Stimulated activated CD4-positive, alpha-beta T cell treated with anti-CD3 and anti-CD28 coated beads, Interleukin-4, amount 100 ng/mL, for 24 hours (primary cell): Measurements from ENCODE around the gene UQCR11.
A peak's percentile ranks its signal among the peaks of the same experiment; 100 is the strongest.
"Not testable (repeated sequence)": the region's sequence is repeated elsewhere in the genome, so short reads cannot be mapped to it uniquely, and the experiment has no call there.

ENCODE experiments used
- DNase-seq: peaks from one replicate; pipeline ENCODE4 v3.0.0-alpha.2; 2020

Gene UQCR11

DNA sequence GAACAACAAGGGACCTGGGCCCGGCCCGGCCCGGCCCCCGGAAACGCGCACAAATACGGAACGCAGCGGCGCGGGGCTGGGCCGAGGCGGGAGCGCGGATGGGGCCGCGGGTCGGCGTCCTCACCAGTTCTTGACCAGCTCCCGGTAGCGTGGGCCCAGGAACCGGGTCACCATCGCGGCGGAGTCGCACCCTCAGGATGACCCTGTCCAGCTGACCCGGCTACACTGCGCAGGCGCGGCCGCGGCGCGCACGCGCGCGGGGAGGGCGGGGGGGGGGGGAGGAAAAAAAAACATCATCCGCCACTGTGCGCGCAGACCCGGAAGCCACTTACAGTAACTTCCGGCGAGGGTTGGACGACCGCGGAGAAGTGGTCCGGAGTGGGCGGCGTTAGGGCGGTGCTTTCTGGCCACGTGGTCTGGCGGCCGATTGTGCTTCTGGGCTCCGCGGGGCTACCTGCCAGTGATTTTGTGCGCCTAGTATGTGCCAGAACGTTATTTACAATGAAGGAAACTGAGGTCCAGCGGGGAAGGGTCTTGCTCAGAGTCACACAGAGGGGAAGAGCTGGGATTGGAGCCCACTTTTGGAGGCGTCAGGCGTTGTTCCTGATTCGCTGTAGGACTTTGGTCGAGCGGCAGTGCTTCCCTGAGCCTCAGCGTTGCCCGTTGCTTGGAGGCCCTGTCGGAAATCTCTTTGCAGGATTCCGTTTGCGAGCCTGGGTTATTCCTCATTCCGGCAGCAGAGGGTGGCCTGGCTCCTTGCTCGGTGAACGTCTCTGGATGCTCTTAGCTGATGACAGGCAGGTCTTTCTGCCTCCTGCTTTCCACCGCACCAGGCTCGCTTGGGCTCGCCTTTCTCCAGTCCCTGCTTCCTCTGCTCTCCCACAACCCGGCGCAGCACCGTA is at the start of gene UQCR11:
Gene UQCR11, minus strand, starts transcription at position 227 of the 902 bp plus-strand sequence. Its CDS starts 53 bp downstream, at position 174.
- DNase-seq: peak; percentile 94

DNA sequence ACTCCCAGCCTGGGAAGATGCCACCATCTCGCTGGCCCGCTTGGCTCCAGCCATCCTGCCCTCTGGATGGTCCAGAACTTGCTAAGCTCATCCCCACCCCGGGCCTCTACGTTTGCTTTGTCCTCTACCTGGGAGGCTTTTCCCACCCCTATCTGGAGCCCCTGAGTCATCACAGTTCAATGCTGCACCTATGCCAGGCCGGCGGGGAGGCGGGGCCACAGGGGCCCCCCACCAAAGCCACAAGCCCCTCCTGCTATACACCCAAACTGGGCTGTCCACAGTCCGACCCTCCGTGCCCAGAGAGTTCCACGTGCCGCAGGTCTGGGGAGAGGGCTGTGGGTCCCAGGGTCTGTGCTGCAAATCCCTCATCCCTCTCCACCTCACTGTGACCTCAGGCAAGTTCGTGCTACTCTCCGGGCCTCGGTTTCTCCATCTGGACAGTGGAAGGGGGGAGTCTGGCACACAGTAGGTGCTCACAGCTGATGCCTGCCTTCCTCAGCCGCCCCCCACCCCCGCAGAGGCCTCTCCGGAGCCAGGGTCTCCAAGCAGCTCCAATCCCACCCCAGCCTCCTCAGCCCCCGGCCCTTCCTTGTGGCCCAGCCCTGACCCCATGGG is 49.0 kb upstream of the UQCR11 start:
- no peak for DNase-seq

DNA sequence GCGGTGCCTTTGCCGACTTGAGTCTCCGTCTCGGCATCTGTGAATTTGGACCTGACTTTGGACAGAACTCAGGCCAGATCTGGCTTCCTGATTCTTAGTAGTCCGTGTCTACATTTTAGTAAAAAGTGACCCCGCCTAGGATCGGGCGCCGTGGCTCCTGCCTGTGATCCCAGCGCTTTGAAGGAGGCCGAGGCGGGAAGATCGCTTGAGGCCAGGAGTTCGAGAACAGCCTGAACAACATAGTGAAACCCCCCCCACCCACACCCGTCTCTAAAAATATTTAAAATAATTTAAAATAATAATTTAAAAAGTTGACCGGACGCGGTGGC is 48.0 kb upstream of the UQCR11 start:
- no peak for DNase-seq

DNA sequence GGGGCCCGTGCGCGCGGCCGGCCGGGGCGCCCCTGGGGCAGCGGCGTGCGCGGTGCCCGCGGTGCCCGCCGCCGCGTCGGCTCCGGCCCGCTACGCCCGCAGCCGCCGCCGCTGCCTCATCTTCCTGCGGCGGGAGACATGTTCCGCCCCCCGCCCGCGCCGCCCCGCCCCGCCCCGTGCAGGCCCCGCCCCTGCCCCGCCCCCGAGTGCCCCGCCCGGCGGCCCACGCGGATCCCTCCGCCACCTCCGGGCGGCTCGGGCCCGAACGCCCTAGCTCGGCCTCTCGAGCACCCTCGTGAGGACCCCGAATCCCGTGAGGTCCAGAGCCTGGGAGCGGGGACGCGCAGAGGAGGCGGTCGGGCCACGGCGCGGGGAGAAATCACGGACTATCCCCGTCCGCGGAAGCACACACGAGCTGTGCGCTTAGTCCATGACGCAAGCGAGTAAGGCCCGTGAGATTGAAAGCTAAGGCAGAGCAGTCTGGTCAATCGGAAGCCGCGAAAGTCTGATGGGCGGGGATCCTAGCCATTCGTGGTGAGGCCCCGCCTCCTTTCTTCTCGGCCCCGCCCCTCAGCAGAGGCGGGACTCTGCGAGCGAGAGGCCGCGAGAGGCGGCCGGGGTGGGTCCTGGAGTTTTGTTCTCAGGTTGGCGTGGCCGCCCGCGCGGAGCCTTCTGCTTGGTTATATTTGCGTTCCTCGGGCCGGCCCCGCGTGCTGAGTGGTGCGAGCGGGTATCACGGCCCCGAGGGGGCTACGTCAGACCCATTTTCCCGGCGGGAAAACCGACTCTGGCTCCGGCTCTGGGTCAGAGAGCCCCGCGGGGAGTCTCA is 47.4 kb upstream of the UQCR11 start, which contains the start of gene TCF3:
Gene TCF3, minus strand, starts transcription at position 145 of the 829 bp plus-strand sequence. CDS start 2,367 bp downstream, outside the sequence.
- peak; percentile 98 for DNase-seq

DNA sequence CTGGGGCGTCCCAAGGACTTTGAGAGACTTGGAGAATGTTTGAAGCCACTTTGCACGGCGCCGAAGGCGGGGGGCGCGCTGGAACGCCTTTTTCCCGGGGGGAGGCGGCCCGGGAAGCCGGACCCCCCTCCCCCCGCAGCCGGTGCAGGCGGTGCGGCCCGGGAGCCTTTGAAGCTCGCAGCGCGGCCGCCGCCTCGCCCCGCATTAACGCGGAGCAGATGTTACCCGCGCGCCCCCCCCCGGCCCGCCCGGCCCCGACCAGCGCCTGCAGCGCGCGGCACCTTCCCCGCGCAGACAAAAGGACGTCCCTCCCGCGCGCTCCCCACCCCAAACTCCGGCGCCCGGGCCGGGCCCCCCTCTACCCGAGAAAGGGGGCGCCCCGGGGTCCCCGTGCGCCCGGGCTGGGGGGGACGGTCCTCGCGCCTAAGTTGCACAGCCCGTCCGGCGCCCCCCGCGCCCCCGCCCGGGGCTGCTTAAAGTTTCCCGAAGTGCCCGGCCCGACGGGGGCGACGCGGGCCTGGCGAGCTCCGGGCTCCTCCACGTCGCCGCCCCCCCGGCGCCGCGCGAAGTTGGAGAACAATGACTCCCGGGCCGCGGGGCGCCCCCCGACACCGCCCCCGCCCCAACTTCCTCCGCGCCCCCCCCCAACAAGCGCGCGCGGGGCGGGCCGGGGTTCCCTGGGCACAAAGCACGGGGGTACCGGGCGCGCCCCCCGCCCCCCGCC is 46.5 kb upstream of the UQCR11 start:
- peak; percentile 41 for DNase-seq

DNA sequence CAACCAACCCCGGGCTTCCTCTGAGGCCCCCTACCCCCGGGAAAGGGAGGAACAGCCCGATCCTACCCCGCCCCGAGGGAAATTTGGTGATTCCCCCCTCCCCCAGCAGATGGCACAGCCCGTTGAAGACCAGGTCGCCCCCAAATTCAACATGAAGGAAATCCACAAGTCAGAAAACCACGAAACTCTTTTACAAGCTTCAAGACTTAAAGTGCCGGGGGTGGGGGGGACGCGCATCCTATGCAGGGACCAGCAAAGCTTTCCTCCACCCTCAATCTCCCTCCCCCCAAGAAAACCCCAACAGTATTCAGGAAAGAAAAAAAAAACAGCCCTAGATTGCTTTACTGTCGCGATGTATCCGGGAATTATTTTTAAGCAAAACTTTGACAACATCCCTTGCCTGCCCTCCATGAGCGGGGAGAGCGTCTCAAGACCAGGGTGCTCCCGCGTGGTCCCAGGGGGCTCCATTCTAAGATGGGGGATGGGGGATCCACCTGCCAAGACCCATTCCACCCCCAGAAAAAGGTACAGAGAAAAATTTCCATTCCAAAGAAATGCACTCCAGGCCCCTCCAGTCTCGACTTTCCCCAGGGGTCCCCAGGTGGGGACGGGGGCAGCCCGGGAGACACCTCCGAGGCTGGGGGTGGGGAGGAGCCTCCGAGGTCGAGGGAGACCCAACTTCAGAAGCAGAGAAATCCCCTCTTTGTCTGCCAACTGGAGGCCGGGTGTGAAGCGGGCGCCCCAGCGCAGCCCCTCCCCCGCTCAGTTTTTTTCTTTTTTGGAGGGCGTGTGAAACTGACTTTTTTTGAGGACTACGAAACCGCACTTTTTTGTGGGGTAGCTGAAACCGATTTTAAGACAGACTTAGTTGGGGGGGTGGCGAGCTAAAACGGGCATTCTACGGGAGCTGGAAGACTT is 45.6 kb upstream of the UQCR11 start:
- DNase-seq: peak; percentile 60

DNA sequence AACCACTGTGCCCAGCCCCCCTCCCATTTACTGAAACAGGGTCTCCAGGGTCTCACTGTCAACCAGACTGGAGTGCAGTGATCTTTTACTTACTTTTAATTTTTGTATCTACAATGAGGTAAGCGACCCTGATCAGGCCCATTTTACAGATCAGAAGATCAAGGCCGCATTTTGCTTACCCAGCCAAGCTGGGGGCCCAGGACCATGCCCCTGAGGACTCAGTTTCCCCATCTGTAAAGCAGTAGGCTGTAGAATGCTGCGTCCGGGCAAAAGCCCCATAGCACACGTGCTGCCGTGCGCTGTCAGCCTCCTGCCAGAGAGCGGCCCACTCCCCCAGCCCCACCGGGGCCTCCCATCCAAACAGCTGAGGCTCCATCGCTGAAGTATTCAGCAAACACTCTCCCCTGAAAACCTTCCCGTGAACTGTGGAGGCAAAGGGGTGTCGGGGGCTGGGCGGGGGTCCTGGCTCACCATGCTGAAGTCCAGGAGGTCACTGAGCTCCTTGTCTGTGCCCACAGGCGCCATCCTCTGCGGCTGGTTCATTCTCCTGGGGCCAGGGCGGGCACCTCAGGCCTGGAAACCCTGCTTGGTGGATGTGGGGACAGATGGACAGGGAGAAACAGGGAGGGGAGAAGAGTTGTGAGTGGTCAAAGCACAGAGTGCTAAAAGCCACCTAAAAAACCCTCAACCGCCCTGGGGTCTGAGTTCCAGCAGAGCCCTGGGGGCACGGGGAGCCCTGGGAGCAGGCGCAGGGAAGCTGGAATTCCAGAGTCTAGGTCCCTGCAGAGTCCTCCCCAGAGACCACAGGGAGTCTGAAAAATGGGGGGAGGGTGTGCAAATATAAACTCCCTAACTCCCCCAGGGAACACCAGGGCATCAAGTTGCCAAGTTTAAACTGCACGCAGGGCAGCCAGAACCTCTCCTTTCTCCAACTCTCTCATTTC is 44.7 kb upstream of the UQCR11 start:
- no peak for DNase-seq

DNA sequence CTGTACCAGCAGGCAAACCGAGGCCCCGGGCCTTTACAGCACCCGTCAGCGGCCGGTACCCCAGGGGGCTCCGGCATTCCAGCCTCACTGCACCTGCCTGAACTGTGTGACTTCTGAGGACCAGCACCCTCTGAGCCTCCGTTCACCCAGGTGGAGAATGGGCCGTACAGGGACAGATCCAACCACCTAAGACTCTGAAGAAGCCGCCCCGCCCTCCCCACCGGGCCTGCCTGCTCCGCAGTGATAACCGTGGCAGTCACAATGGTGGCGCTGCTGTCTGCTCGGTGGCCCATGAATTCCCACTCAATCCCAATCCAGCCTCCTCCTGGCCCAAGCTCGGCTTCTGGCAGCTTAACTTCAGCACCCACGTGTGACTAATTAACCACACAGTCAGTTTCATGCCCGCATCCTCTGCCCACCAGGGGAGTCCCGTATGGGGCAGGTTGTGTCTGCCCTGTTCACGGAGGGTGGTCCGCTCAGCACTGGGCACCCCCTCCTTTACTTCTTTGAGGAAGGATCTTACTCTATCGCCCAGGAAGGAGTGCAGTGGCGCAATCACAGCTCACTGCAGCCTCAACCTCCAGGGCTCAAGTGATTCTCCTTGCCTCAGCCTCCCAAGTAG is 43.8 kb upstream of the UQCR11 start:
- DNase-seq: peak; percentile 24

DNA sequence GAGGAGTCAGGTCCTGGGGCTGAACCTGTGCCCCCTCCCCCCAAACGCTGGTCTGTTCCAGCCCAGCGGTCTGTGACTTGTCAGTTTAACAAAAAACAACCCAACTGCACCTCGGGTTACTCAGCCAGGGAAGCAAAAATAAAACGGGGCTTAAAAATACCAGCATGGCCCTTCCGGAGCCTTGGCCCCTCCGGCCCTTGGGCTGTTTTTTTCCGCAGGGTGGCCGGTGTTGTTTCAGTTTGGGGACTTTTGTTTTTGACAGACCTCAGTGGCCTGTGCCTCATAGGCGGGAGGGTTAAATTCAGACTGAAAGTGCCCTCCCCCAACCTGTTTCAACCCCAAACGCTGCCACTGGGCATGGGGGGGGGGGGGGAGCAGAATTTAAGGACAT is 43.2 kb upstream of the UQCR11 start:
- no peak for DNase-seq

DNA sequence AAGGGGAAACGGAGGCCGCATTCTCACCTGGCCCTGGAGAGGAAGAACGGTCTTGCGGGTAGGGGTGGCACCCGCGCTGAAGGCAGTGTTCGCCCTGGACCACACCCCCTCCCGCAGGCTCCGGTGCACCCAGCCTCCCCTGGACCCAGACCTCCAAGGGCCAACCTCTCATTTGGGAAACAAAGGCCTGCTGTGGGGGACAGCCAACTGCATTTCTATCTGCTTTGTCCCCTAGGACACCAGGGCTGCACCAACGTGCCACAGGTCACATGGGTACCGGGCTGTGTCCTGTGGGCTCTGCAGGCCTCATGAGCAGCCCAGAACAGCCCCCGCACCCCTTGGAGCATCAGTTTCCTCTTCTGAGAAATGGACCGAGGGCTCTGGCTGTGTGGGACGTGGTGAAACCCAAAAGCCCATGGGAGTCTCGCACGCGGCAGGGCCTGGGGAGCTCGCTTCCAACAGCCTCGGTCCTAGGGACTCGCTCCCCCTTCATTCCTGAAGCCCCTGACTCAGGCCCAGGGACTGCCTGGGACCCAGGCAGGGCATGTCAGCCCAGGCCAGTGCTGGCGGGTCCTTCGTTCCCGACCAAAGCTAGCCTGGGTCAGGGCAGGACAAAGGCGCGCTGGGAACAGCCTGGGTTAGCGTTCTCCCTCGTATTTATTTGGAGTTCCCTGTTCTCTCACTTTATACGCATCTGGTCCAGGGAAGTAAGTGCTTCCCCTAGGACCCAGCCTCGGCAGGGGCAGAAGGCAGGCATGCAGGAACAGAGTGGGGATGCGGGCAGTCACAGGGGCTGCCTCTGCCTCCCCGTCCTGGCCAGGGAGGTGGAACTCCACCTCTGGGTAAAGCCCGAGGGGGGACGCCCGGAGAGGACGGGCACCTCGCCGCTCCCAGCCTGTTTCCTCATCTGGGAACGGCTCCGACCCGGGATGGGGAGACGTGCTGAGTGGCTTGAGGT is 42.5 kb upstream of the UQCR11 start:
- no peak for DNase-seq

DNA sequence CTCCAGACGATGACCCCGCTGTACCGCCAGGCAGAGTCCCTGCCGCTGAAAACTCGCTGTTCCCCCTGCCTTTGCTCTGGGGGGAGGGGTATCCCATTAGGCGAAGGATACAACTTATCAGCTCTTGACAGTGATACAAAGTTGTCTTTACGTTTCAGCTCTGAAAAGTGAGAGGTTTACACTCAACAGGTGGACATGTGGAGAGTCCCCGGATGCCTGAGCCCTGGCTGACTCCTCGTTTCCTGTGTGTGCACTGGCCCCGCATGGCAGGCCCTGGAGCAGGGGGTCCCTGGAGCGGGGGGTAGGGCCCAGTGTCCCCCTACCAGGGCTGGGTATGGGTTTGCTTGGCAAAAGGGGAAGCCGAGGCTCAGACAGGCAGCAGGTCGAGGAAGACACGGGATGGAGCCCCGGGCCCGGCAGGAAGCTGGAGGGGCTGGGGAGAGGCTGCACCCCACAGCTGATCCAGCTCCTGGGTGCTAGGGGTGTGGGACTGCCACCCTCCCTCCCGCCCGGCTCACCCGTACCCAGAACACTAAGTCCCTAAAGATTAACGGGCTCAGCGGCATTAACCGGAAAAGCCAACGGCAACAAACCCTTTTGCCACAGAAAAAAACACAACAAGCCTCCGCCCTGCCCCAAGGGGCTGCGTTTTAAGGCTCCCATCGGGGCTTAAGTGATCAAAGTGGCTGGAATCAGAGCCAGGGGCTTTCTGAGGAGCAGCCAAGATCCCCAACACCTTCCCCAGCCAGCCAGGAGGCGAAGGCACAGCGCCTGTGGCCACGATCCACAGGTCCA is 41.6 kb upstream of the UQCR11 start:
- DNase-seq: no peak

DNA sequence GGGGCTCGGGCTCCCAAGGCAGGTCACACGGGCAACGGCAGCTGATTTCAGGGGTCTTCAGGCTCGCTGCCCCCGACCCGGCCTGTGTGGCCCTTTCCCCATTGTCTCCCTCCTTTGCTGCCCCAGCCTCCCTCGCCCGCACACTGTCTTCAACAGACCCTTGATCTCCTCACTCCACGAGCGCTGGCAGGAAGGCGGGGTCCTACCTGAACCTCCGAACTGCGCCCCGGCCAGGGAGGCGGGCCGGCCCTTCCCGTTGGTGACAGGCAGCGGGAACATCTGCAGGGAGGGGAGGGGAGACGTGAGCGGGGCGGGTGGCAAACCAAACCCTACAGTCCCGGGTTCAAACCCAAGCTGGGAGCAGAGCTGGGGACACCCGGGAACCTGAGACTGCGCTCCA is 40.9 kb upstream of the UQCR11 start:
- DNase-seq: no peak

DNA sequence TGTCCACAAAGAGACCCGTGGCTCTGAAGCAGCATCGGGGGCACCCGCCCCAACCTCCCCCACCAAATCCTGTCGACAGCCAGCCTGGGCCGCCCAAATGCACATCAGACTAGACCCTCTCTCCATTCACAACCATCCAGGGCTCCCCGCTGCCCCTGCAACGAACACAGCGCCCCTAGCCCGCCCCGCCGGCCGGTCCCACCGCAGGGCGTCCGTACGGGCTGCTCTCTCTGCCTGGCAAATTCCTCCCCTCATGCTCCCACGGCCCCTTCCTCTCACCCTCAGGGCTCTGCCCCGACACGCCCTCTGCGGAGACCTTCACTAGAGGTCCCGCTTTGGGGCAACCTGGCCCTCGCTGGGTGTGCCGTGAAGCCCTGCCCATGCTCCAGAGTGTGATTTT is 40.0 kb upstream of the UQCR11 start:
- no peak for DNase-seq

DNA sequence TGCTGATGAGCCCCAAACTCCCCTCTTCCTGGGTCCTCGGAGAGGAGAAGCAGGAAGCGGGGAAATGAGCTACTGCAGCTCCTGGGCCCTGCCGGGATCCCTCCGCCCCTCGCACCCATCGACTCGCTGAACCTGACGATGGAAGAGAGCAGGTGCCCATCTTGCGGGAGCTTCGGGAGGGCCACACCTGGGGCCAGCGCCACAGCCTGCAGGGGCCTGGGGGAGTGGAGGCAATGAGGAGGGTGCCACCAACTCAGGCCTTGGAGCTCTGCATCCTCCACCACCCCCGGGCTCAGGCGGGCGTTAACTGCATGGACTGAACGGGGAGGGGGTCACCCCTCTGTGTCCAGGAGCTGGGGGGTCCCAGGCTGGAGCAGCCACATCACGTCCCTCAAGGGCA is 38.8 kb upstream of the UQCR11 start:
- no peak for DNase-seq

DNA sequence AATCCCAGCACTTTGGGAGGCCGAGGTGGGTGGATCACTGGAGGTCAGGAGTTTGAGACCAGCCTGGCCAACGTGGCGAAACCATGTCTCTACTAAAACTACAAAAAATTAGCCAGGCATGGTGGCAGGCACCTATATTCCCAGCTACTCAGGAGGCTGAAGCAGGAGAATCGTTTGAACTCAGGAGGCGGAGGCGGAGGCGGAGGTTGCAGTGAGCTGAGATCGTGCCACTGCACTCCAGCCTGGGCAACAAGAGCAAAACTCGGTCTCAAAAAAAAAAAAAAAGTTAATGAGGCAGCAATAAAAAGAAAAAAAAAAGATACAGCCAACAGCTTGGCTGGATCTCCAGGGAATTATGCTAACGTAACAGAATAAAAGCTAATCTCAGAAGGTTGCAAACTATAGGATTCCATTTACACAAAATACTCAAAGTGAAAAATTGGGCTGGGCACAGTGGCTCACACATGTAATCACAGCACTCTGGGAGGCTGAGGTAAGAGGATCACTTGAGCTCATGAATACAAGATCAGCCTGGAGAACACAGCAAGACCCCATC is 35.7 kb upstream of the UQCR11 start:
- not testable (repeated sequence) for DNase-seq

DNA sequence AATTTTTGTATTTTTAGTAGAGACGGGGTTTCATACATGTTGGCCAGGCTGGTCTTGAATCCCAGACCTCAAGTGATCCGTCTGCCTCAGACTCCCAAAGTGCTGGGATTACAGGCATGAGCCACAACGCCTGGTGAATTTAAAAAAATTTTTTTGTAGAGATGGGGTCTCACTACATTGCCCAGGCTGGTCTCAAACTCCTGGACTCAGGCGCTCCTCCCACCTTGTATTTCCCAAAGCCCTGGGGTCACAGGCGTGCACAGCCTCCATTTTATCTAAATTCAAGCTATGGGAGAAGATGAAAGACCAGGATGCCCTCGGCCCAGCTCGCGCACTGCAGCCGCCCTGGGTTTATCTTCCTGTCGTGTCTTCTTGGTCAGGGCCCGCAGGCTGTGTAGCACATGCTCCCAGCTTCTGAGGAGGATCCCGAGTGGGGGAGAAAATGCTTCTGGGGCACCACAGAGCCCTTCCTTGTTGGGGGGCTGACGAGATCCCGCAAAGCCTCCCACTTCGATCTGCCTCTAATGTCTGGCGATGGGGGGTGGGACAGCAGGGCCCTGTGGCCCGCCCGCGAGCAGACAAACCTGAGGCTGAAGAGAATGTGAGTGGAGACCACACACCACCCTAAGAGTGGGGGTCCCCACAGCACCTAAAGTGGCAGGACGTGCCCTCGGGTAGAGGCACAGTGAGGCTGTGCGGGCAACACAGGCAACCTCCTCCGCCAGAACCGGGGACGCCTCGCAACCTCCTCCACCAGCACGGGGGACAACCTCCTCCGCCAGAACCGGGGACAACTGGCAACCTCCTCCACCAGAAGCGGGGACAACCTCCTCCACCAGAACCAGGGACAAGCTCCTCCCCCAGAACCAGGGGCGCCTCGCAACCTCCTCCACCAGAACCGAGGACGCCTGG is 31.3 kb upstream of the UQCR11 start:
- DNase-seq: no peak

DNA sequence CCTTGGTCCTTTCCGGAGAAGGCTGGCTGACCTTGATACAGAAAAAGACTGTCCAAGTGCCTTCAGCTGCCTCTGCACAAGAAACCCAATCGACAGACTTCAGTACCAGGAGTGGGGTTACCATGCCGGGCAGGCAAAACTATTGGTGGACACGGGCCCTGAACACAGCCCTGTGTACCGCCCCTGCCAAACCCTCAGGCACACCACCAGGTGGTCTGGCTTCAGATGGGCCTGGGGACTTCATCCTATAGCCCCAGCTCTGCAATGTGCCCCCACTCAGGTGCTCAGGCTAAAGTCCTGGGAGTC is 29.6 kb upstream of the UQCR11 start:
- DNase-seq: no peak
